ENCODE results near the gene ZRSR2. TPM values are rescaled to one million over a fixed set of nuclear protein-coding genes. Genes with fewer than 3 reads are reported as not detected.

Gene ZRSR2
- total and polyA plus RNA-seq, 2 of the 8 experiments (the other 6 are each of a cell fraction or from before 2014, with no cell fraction given) = 3.9 to 6.9 TPM

DNA sequence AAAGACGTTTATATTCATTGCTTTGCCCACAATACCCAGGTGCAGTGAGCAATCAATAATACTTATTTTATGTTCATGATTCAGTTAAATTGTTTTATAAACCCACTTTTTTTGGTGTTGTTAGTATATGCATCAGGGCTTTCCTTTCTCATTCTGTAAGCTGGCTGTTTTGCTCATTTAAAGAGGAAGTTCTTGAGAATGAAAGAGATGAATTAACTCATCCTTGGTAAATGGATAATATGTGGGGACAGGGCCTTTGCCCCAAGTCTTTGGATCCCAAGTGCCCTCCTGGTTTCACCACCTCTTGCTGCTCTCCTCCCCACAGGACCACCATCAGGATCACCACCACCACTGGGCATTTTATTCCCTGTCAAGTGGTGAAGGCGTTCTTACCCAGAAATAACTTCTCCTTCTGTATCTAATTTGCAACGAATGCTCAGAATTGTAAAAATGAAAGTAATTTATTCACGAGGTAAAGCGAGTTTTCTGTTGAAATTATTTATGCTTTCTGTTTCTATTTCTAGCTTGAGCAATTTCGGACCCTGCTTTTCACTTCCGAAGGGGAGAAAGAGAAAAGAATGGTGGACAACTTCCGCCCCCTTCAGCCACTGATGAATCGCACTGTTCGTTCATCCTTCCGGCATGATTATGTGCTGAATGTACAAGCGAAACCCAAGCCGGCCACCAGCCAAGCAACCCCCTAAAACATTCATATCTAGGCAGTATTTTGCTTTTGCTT, 8.2 kb upstream of the ZRSR2 start (continued):
- TF ChIP-seq SIN3A (conservative IDR thresholded peaks at IDR 0.05 in 1 of 2, IDR thresholded peaks at IDR 0.05 in 1 of 2; ENCODE audit: low read depth in 1 of 2, low read length in 2 of 2) = no peak
- no peak for TF ChIP-seq JUND (IDR thresholded peaks at IDR 0.05; ENCODE audit: low read length)
- no peak for TF ChIP-seq CBX8 (IDR thresholded peaks at IDR 0.05; ENCODE audit: borderline replicate concordance, low read depth, low read length)
- no peak for TF ChIP-seq CEBPB (IDR thresholded peaks at IDR 0.05; ENCODE audit: low read depth, low read length)

All from H1 (cell line).